Type B pancreatic cell (in vitro differentiated cells): ENCODE data around the gene GLI2. TPM values are rescaled to one million over a fixed set of nuclear protein-coding genes. Genes with fewer than 3 reads are reported as not detected.

Experiments
- DNase-seq: peaks from one replicate; pipeline ENCODE4 v3.0.0; 2021; ENCODE audit warnings: mixed read lengths; ENCODE audit not compliant: unreplicated experiment; ENCODE audit errors: extremely low spot score
- H3K27ac Mint-ChIP-seq: 2 replicates; pipeline ENCODE4 v1.8.0; 2021; ENCODE audit warnings: mild to moderate bottlenecking, mixed read lengths
- H3K27me3 Mint-ChIP-seq: 2 replicates; pipeline ENCODE4 v1.8.0; 2021; ENCODE audit warnings: mixed read lengths
- H3K36me3 Mint-ChIP-seq: 2 replicates; pipeline ENCODE4 v1.8.0; 2021; ENCODE audit warnings: mixed read lengths
- H3K4me1 Mint-ChIP-seq: one replicate; pipeline ENCODE4 v1.8.0; 2021; ENCODE audit warnings: mixed read lengths; ENCODE audit not compliant: unreplicated experiment
- H3K4me3 Mint-ChIP-seq: 2 replicates; pipeline ENCODE4 v1.8.0; 2021; ENCODE audit warnings: mild to moderate bottlenecking, mixed read lengths
- H3K9me3 Mint-ChIP-seq: 2 replicates; pipeline ENCODE4 v1.8.0; 2021; ENCODE audit warnings: mixed read lengths
- CTCF ChIP-seq: fragments of 200-600 bp; sonication (generic); conservative IDR thresholded peaks from 2 replicates; pipeline ENCODE4 v1.5.0; 2021; ENCODE audit warnings: antibody characterized with exemption, mild to moderate bottlenecking
- total RNA-seq: library from RNA; stranded (reverse); gene quantifications from 2 replicates; pipeline ENCODE4 v1.2.1, GENCODE V29; 2021; ENCODE audit warnings: low replicate concordance

The GLI2 gene
- total RNA-seq, 1 donor from 2014 or later, result 28.6 TPM

- DNase-seq, result no peak
- Mint-ChIP-seq H3K27ac (no peak overlapping the region), H3K4me1 (peaks cover 35% of the 10 kb centered on the region), H3K4me3 (no peak overlapping the region), H3K27me3 (peaks cover 46% of the 10 kb centered on the region), H3K36me3 (no peaks in the 10 kb centered on the region), H3K9me3 (no peaks in the 10 kb centered on the region)
- TF ChIP-seq CTCF, result no peak
Observed at GRCh38 chr2:120732506-120733237, 3.0 kb upstream of the GLI2 start.

DNA sequence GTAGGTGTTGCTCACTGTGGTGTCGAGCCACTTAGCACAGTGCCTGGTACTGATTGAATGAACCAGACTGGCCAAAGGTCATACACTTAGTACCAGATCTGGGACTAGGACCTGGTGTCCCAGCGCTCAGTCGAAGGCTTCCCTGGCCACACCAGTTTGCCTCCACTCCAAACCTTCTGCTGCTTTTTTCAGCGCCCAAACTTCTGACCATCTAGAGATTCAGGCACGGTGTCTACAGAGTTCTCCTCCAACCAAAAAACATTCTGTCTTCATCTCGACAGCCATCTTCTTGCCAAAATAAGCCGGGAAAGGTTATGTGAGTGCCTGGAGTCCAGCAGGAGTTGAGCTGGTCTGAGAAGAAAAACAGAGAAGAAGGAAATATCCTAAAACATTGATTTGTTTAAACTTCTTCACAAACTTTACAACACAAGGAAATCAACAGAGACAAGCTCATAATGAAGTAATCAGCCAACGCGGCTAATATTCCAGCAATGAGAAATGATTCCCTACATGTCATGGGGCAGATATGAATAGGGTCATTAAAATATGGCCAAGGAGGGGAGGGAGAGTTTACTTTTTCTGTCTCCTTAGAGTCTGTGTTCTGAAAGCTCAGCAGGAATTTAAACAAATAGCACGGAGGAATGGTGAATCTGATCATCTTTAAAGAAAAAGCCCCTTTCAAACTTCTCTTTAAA, 2.3 kb upstream of the GLI2 start:
- no peak for DNase-seq
- H3K27ac Mint-ChIP-seq, result no peak overlapping the region
- peaks cover 42% of the 10 kb centered on the region for H3K4me1 Mint-ChIP-seq
- H3K36me3 Mint-ChIP-seq, result no peaks in the 10 kb centered on the region
- peak overlapping the region; percentile 44 for H3K4me3 Mint-ChIP-seq
- H3K27me3 Mint-ChIP-seq, result peaks cover 51% of the 10 kb centered on the region
- TF ChIP-seq CTCF, result no peak
- no peaks in the 10 kb centered on the region for H3K9me3 Mint-ChIP-seq

DNA sequence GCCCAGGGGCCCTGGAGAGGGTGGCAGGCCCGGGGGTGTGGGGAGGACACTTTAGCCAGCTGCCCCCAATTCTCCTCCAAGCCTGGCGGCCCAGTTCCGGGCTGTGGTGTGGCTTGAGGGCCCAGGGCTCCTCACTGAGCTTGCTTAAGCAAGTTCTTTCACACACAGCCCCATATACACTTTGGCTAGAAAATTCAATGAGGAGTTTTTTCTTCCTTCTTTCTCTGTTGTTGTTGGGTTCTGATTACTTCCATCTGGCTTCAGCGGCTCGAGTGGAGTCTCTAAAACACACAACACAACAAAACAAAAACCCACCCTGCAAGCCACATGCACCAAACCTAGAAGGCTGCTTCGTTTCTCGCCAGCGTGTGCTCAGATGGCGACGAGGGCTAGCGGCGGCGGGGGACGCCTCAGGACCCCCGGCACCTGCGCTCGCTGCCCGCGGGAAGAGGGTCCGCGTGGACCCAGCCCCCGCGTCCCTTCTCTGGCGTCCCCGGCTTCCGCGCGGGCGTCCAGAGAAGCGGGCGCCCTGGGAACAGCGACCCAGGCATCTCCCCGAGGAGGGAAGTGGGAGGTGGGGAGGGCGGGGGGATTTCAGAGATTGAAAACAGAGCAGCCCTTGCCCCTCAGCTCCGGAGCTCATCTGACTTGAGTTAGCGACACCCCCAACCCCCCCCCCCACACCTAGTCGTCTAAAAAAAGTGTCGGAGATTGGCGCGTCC, 577 bp upstream of the GLI2 start:
- Mint-ChIP-seq H3K27me3 (peaks cover 51% of the 10 kb centered on the region), H3K4me3 (peak overlapping the region; percentile 81), H3K27ac (no peak overlapping the region), H3K9me3 (no peaks in the 10 kb centered on the region), H3K4me1 (peaks cover 48% of the 10 kb centered on the region), H3K36me3 (no peaks in the 10 kb centered on the region)
- no peak for TF ChIP-seq CTCF
- DNase-seq, result peak; percentile 57

GRCh38 chr2:120736202-120736623, 545 bp downstream of the GLI2 start:
- Mint-ChIP-seq H3K27me3 (peaks cover 57% of the 10 kb centered on the region), H3K27ac (peak overlapping the region; percentile 77), H3K9me3 (no peaks in the 10 kb centered on the region), H3K4me3 (peak overlapping the region; percentile 93), H3K4me1 (peaks cover 54% of the 10 kb centered on the region), H3K36me3 (no peaks in the 10 kb centered on the region)
- no peak for TF ChIP-seq CTCF
- DNase-seq, result no peak

GRCh38 chr2:120736624-120737339, 1.1 kb downstream of the GLI2 start:
- H3K4me3 Mint-ChIP-seq, result peak overlapping the region; percentile 93
- no peaks in the 10 kb centered on the region for H3K36me3 Mint-ChIP-seq
- H3K27ac Mint-ChIP-seq, result peak overlapping the region; percentile 77
- peaks cover 57% of the 10 kb centered on the region for H3K27me3 Mint-ChIP-seq
- peaks cover 54% of the 10 kb centered on the region for H3K4me1 Mint-ChIP-seq
- no peak for TF ChIP-seq CTCF
- DNase-seq, result no peak
- H3K9me3 Mint-ChIP-seq, result no peaks in the 10 kb centered on the region
